Hepatocyte (in vitro differentiated cells): ENCODE data around the gene BAIAP2L1. TPM values are rescaled to one million over a fixed set of nuclear protein-coding genes. Genes with fewer than 3 reads are reported as not detected.

ENCODE experiments used
- DNase-seq: peaks from one replicate; pipeline ENCODE4 v3.0.0-alpha.2; 2016; ENCODE audit warnings: low spot score
- H2AFZ ChIP-seq: fragments of 200-600 bp; sonication (generic); 2 replicates; pipeline ENCODE4 v1.6.0; 2016; ENCODE audit warnings: antibody characterized with exemption, mild to moderate bottlenecking
- H3K27ac ChIP-seq: fragments of 200-600 bp; sonication (generic); 2 replicates; pipeline ENCODE4 v1.5.1; 2016; ENCODE audit warnings: mild to moderate bottlenecking
- H3K27me3 ChIP-seq: fragments of 200-600 bp; sonication (generic); 2 replicates; pipeline ENCODE4 v1.6.1; 2016
- H3K36me3 ChIP-seq: fragments of 200-600 bp; sonication (generic); replicated peaks from 2 replicates; pipeline ENCODE4 v1.5.1; 2016; ENCODE audit warnings: low read depth; ENCODE audit not compliant: insufficient read depth
- H3K4me1 ChIP-seq: fragments of 200-600 bp; sonication (generic); 2 replicates; pipeline ENCODE4 v1.5.1; 2016; ENCODE audit warnings: mild to moderate bottlenecking, moderate library complexity; ENCODE audit not compliant: insufficient read depth
- H3K4me2 ChIP-seq: fragments of 200-600 bp; sonication (generic); 2 replicates; pipeline ENCODE4 v1.6.0; 2016
- H3K4me3 ChIP-seq: fragments of 200-600 bp; sonication (generic); 2 replicates; pipeline ENCODE4 v1.5.1; 2016; ENCODE audit warnings: mild to moderate bottlenecking
- H3K79me2 ChIP-seq: fragments of 200-600 bp; sonication (generic); 2 replicates; pipeline ENCODE4 v1.6.0; 2017; ENCODE audit warnings: mild to moderate bottlenecking
- H3K9me2 ChIP-seq: fragments of 200-600 bp; sonication (generic); replicated peaks from 2 replicates; pipeline ENCODE4 v1.6.0; 2017; ENCODE audit warnings: mild to moderate bottlenecking; ENCODE audit not compliant: insufficient read depth
- H3K9me3 ChIP-seq: fragments of 200-600 bp; sonication (generic); 2 replicates; pipeline ENCODE4 v1.5.1; 2016; ENCODE audit warnings: low read depth, mild to moderate bottlenecking
- H4K20me1 ChIP-seq: fragments of 200-600 bp; sonication (generic); 2 replicates; pipeline ENCODE4 v1.6.0; 2016; ENCODE audit warnings: mild to moderate bottlenecking; ENCODE audit not compliant: insufficient read depth, poor library complexity, severe bottlenecking
- EZH2 ChIP-seq: fragments of 200-600 bp; sonication (generic); IDR thresholded peaks from 2 replicates; pipeline ENCODE4 v1.6.1; 2016; ENCODE audit warnings: antibody characterized with exemption, mild to moderate bottlenecking, borderline replicate concordance
- EZH2phosphoT487 ChIP-seq: fragments of 200-600 bp; sonication (generic); IDR thresholded peaks from one replicate; pipeline ENCODE4 v1.6.1; 2018; ENCODE audit warnings: antibody characterized with exemption, mild to moderate bottlenecking, low read depth, moderate library complexity; ENCODE audit not compliant: unreplicated experiment, severe bottlenecking
- WGBS: methylation state at CpG from one replicate; pipeline ENCODE4 v1.1.6; 2016; ENCODE audit warnings: low lambda C conversion rate; ENCODE audit errors: missing lambda C conversion rate; 5-methylcytosine and 5-hydroxymethylcytosine counted together
- polyA plus RNA-seq: library from polyadenylated mRNA; unstranded; fragments of >200 nt; fragmentation: Nextera tagmentation; extraction: Ambion mirVana; gene quantifications from 2 replicates; pipeline ENCODE4 v1.2.1, GENCODE V29; 2016
- total RNA-seq: library from RNA; depleted of rRNA; stranded (reverse); fragments of >200 nt; gene quantifications from 2 replicates; pipeline ENCODE4 v1.2.3, GENCODE V29; 2014
- TF ChIP-seq, protein P1 (sequence below): fragments of 200-600 bp; sonication (generic); IDR thresholded peaks from 2 replicates; pipeline ENCODE4 v1.5.1; 2016; ENCODE audit warnings: antibody characterized with exemption, mild to moderate bottlenecking; ENCODE audit not compliant: poor library complexity

Gene BAIAP2L1
- total and polyA plus RNA-seq, 2 experiments from 2014 or later, result 25.4 to 32.0 TPM

DNA sequence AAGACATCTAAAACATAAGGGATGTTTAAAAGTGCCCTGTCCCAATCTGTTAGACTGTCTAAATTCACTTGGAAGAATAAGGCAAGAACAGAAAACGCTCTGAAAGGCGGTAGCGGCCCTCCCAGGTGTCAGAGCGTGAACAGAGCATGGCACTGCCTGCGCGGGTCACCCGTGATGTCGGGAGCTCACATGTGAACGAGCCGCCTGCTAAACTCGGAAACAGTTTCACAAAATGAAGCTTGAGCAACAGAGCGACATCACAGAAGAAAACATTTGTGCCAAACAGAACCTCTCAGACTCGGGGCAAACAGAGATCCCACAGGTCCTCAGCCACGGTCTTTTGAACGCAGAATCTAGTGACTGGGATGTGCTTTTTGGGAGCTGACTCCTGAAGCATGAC lies 106.6 kb downstream of the BAIAP2L1 start:
- DNase-seq, result no peak
- Histone ChIP-seq H3K9me3 (no peaks in the 10 kb centered on the region), H3K27me3 (no peaks in the 10 kb centered on the region), H3K36me3 (no peaks in the 10 kb centered on the region), H3K79me2 (peaks cover 12% of the 10 kb centered on the region), H3K9me2 (no peaks in the 10 kb centered on the region), H3K4me3 (no peak overlapping the region), H3K4me2 (no peak overlapping the region), H3K4me1 (peaks cover 3% of the 10 kb centered on the region), H4K20me1 (peaks cover 42% of the 10 kb centered on the region), H3K27ac (no peak overlapping the region), H2AFZ (no peak overlapping the region)
- TF ChIP-seq, protein P1, sequence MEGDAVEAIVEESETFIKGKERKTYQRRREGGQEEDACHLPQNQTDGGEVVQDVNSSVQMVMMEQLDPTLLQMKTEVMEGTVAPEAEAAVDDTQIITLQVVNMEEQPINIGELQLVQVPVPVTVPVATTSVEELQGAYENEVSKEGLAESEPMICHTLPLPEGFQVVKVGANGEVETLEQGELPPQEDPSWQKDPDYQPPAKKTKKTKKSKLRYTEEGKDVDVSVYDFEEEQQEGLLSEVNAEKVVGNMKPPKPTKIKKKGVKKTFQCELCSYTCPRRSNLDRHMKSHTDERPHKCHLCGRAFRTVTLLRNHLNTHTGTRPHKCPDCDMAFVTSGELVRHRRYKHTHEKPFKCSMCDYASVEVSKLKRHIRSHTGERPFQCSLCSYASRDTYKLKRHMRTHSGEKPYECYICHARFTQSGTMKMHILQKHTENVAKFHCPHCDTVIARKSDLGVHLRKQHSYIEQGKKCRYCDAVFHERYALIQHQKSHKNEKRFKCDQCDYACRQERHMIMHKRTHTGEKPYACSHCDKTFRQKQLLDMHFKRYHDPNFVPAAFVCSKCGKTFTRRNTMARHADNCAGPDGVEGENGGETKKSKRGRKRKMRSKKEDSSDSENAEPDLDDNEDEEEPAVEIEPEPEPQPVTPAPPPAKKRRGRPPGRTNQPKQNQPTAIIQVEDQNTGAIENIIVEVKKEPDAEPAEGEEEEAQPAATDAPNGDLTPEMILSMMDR, result no peak
- TF ChIP-seq EZH2 (no peak), EZH2phosphoT487 (no peak)
- 87% methylated on average over 15 of the region's 15 CpGs for WGBS

DNA sequence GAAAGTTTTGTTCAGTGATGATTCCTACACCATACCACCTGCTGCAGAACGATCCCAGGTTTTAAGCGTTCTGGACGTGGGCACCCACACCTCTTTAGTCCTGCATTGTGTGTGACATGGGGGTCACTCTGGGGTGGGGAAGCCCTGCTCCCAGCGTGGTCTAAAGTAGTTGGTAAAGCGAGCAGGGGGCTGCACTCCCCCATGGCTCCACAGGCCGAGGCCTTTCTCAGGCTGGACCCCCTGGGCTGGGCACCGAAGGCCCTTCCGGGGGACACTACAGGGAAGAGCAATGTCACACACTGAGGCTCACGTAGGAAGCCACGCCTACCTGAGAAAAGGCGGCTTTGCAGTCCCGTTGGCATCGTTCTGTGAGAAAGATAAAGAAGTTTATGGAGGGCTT lies 107.1 kb downstream of the BAIAP2L1 start:
- DNase-seq, result peak; percentile 8
- H3K4me3 ChIP-seq, result no peak overlapping the region
- no peak overlapping the region for H3K4me2 ChIP-seq
- H3K4me1 ChIP-seq, result peaks cover 3% of the 10 kb centered on the region
- H3K27ac ChIP-seq, result no peak overlapping the region
- peaks cover 18% of the 10 kb centered on the region for H3K79me2 ChIP-seq
- H3K9me2 ChIP-seq, result no peaks in the 10 kb centered on the region
- no peaks in the 10 kb centered on the region for H3K36me3 ChIP-seq
- H3K27me3 ChIP-seq, result no peaks in the 10 kb centered on the region
- TF ChIP-seq, protein P1, result no peak
- TF ChIP-seq EZH2, result no peak
- TF ChIP-seq EZH2phosphoT487, result no peak
- peaks cover 48% of the 10 kb centered on the region for H4K20me1 ChIP-seq
- WGBS, result 95% methylated on average over 13 of the region's 13 CpGs
- H3K9me3 ChIP-seq, result no peaks in the 10 kb centered on the region
- H2AFZ ChIP-seq, result no peak overlapping the region

DNA sequence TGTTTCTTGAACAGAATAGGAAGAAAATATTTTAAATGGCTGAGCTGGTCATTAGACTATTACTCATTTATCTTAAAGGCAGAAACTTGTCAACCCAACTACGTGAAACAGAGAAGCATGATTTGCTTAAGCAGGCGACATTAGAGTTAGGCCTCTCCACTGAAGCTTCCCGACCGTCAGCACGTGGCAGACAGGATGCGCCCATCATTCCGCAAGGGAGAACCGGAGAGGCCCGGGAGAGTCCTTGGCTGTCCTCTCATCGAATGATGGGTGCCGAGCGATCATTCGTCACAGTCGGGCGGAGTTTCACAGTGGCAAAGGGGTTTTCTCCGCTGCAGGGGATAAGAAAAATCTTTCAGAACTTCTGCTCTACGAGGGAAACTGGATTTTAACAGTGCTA lies 107.6 kb downstream of the BAIAP2L1 start:
- 89% methylated on average over 17 of the region's 17 CpGs for WGBS
- Histone ChIP-seq H3K4me2 (no peak overlapping the region), H3K79me2 (peaks cover 21% of the 10 kb centered on the region), H3K9me2 (no peaks in the 10 kb centered on the region), H4K20me1 (peaks cover 53% of the 10 kb centered on the region), H3K27ac (no peak overlapping the region), H3K9me3 (no peaks in the 10 kb centered on the region), H2AFZ (no peak overlapping the region), H3K4me3 (no peak overlapping the region), H3K4me1 (peaks cover 3% of the 10 kb centered on the region), H3K36me3 (no peaks in the 10 kb centered on the region), H3K27me3 (no peaks in the 10 kb centered on the region)
- TF ChIP-seq, protein P1, result no peak
- TF ChIP-seq EZH2phosphoT487 (no peak), EZH2 (no peak)
- no peak for DNase-seq

DNA sequence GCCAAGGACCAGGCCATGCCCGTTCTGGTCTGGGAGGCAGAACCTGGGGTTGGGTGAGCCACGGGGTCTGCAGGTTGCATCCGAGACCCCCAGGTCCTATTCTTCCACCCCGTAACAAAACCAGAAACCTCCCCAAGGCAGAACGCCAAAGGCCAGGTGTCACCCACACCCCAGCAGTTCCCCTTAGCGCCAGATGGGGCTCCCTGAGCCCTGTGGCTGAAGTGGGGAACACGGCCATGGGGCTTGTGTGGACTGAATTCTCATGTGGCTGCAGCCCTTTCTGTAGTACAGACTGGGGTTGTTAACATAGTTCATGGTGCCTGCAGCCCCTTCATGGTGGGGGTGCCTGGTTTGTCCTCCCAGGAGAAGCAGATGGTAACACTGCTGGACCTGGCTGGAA lies 109.2 kb downstream of the BAIAP2L1 start:
- peaks cover 3% of the 10 kb centered on the region for H3K4me1 ChIP-seq
- no peaks in the 10 kb centered on the region for H3K9me2 ChIP-seq
- WGBS, result 95% methylated on average over 7 of the region's 7 CpGs
- no peak overlapping the region for H2AFZ ChIP-seq
- H3K79me2 ChIP-seq, result peaks cover 37% of the 10 kb centered on the region
- H3K9me3 ChIP-seq, result no peaks in the 10 kb centered on the region
- no peak overlapping the region for H3K4me3 ChIP-seq
- peak; percentile 22 for DNase-seq
- H3K4me2 ChIP-seq, result no peak overlapping the region
- peaks cover 68% of the 10 kb centered on the region for H4K20me1 ChIP-seq
- no peaks in the 10 kb centered on the region for H3K36me3 ChIP-seq
- H3K27me3 ChIP-seq, result no peaks in the 10 kb centered on the region
- no peak overlapping the region for H3K27ac ChIP-seq
- TF ChIP-seq, protein P1, result peak; percentile 11
- TF ChIP-seq EZH2phosphoT487, result no peak
- TF ChIP-seq EZH2, result no peak
